Upper lobe of left lung (tissue), 4 donors: ENCODE results near the gene PFN1.

Experiments used
- CTCF ChIP-seq, 6 experiments: fragments of 450-650 bp in 4 of 6; fragments of 200-600 bp in 2 of 6; sonication (generic) in 2 of 6; IDR thresholded peaks; one replicate each; pipeline ENCODE4 v1.5.1; 2016 to 2019; ENCODE audit warnings: antibody characterized with exemption in 6 of 6
- EP300 ChIP-seq, 4 donors: sonication (generic); formaldehyde crosslinking; IDR thresholded peaks; one replicate each; pipeline ENCODE4 v1.5.1; 2017; ENCODE audit warnings: antibody characterized with exemption in 4 of 4, control low read depth in 2 of 4
- POLR2AphosphoS5 ChIP-seq, 2 donors: sonication (generic); formaldehyde crosslinking; IDR thresholded peaks; one replicate each; pipeline ENCODE4 v1.5.1; 2017; ENCODE audit warnings: antibody characterized with exemption in 2 of 2

- TF ChIP-seq CTCF (IDR thresholded peaks at IDR 0.05) (no peak), POLR2AphosphoS5 (IDR thresholded peaks at IDR 0.05) (no peak), EP300 (IDR thresholded peaks at IDR 0.05) (no peak)
Measured at GRCh38 chr17:4921320-4921719, 27.0 kb downstream of the PFN1 start.
